ENCODE data around the gene LIPT2.

DNA sequence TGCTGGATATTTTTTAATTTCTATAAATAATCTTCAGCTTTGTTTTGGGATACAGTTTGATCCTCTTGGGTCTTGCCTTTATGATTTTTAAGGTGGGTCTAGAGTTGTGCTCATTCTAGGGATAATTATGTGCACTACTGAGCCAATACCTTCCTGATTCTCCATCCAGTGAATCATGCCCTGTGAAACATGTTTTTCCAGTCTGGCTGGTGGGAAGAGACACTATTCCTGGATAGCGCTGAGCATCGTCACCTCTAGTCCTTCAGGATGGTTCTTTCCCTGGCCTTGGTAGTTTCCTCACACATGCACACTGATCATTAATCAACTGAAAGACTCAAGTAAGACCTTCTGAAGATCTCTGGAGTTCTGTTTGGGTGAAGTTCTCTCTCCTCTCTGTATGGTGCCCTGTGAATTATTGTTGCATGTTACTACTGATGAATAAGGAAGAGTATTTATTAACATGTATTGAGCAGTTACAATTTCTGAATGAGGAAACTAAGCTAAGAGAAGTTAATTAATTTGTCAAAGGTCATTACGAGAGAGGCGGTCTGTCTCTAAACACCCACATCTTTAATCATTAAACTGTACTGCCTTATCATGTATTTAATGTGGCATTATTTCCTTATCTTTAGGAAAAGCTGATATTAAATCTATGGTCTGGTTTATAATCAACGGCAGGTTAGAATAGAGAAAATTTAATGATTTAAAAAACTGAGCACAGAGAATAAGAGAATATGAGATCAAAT, 39.1 kb upstream of the LIPT2 start:
- TF ChIP-seq, protein P1, sequence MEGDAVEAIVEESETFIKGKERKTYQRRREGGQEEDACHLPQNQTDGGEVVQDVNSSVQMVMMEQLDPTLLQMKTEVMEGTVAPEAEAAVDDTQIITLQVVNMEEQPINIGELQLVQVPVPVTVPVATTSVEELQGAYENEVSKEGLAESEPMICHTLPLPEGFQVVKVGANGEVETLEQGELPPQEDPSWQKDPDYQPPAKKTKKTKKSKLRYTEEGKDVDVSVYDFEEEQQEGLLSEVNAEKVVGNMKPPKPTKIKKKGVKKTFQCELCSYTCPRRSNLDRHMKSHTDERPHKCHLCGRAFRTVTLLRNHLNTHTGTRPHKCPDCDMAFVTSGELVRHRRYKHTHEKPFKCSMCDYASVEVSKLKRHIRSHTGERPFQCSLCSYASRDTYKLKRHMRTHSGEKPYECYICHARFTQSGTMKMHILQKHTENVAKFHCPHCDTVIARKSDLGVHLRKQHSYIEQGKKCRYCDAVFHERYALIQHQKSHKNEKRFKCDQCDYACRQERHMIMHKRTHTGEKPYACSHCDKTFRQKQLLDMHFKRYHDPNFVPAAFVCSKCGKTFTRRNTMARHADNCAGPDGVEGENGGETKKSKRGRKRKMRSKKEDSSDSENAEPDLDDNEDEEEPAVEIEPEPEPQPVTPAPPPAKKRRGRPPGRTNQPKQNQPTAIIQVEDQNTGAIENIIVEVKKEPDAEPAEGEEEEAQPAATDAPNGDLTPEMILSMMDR (IDR thresholded peaks at IDR 0.05) = no peak
- no peak for TF ChIP-seq EZH2 (IDR thresholded peaks at IDR 0.05; ENCODE audit: borderline replicate concordance, insufficient read depth, low read depth, low read length, poor library complexity, severe bottlenecking)
